ENCODE results near the gene FLNB. TPM values are rescaled to one million over a fixed set of nuclear protein-coding genes. Genes with fewer than 3 reads are reported as not detected.

Gene FLNB
- total and polyA plus RNA-seq, 2 of the 13 experiments (the other 11 are each of a cell fraction or from before 2014, with no cell fraction given) = 106 to 130 TPM

GRCh38 chr3:58178528-58179234, 170.5 kb downstream of the FLNB start (continued):
- TF ChIP-seq, protein P1, sequence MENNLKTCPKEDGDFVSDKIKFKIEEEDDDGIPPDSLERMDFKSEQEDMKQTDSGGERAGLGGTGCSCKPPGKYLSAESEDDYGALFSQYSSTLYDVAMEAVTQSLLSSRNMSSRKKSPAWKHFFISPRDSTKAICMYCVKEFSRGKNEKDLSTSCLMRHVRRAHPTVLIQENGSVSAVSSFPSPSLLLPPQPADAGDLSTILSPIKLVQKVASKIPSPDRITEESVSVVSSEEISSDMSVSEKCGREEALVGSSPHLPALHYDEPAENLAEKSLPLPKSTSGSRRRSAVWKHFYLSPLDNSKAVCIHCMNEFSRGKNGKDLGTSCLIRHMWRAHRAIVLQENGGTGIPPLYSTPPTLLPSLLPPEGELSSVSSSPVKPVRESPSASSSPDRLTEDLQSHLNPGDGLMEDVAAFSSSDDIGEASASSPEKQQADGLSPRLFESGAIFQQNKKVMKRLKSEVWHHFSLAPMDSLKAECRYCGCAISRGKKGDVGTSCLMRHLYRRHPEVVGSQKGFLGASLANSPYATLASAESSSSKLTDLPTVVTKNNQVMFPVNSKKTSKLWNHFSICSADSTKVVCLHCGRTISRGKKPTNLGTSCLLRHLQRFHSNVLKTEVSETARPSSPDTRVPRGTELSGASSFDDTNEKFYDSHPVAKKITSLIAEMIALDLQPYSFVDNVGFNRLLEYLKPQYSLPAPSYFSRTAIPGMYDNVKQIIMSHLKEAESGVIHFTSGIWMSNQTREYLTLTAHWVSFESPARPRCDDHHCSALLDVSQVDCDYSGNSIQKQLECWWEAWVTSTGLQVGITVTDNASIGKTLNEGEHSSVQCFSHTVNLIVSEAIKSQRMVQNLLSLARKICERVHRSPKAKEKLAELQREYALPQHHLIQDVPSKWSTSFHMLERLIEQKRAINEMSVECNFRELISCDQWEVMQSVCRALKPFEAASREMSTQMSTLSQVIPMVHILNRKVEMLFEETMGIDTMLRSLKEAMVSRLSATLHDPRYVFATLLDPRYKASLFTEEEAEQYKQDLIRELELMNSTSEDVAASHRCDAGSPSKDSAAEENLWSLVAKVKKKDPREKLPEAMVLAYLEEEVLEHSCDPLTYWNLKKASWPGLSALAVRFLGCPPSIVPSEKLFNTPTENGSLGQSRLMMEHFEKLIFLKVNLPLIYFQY (CRISPR knock-in tag; IDR thresholded peaks at IDR 0.05; ENCODE audit: borderline replicate concordance) = no peak
- TF ChIP-seq CC2D1A (CRISPR knock-in tag; IDR thresholded peaks at IDR 0.05) (no peak), CEBPB (IDR thresholded peaks at IDR 0.05; ENCODE audit: borderline replicate concordance, low read depth, low read length) (peak; percentile 44; the same call in 1 of the 2 replicates), IKZF5 (CRISPR knock-in tag; IDR thresholded peaks at IDR 0.05) (no peak), FOXK2 (IDR thresholded peaks at IDR 0.05) (no peak), ATAD3A (CRISPR knock-in tag; IDR thresholded peaks at IDR 0.05) (no peak), ZFP36 (IDR thresholded peaks at IDR 0.05; ENCODE audit: borderline replicate concordance, low read depth, low read length, partially characterized antibody) (peak; percentile 86), ZNF629 (CRISPR knock-in tag; conservative IDR thresholded peaks at IDR 0.05) (peak; percentile 84), ZNF605 (CRISPR knock-in tag; IDR thresholded peaks at IDR 0.05) (no peak), ARNT2 (CRISPR knock-in tag; IDR thresholded peaks at IDR 0.05; ENCODE audit: low read depth) (no peak), ZUFSP (CRISPR knock-in tag; IDR thresholded peaks at IDR 0.05; ENCODE audit: borderline replicate concordance) (no peak), KDM2A (CRISPR knock-in tag; IDR thresholded peaks at IDR 0.05; ENCODE audit: borderline replicate concordance, low read depth) (no peak), CEBPG (CRISPR knock-in tag; IDR thresholded peaks at IDR 0.05) (0 out of 2 replicates have a peak, but pooled peaks have one; percentile 19), ZNF136 (CRISPR knock-in tag; IDR thresholded peaks at IDR 0.05; ENCODE audit: low read depth) (no peak), HDAC1 (CRISPR knock-in tag; IDR thresholded peaks at IDR 0.05) (0 out of 2 replicates have a peak, but pooled peaks have one; percentile 26), PTBP1 (IDR thresholded peaks at IDR 0.05; ENCODE audit: low read depth, low read length, poor library complexity, severe bottlenecking) (no peak), ZNF10 (CRISPR knock-in tag; IDR thresholded peaks at IDR 0.05; ENCODE audit: borderline replicate concordance, low read depth) (no peak), MAFF (IDR thresholded peaks at IDR 0.05; ENCODE audit: low read depth, low read length) (no peak)
- TF ChIP-seq, protein P2, sequence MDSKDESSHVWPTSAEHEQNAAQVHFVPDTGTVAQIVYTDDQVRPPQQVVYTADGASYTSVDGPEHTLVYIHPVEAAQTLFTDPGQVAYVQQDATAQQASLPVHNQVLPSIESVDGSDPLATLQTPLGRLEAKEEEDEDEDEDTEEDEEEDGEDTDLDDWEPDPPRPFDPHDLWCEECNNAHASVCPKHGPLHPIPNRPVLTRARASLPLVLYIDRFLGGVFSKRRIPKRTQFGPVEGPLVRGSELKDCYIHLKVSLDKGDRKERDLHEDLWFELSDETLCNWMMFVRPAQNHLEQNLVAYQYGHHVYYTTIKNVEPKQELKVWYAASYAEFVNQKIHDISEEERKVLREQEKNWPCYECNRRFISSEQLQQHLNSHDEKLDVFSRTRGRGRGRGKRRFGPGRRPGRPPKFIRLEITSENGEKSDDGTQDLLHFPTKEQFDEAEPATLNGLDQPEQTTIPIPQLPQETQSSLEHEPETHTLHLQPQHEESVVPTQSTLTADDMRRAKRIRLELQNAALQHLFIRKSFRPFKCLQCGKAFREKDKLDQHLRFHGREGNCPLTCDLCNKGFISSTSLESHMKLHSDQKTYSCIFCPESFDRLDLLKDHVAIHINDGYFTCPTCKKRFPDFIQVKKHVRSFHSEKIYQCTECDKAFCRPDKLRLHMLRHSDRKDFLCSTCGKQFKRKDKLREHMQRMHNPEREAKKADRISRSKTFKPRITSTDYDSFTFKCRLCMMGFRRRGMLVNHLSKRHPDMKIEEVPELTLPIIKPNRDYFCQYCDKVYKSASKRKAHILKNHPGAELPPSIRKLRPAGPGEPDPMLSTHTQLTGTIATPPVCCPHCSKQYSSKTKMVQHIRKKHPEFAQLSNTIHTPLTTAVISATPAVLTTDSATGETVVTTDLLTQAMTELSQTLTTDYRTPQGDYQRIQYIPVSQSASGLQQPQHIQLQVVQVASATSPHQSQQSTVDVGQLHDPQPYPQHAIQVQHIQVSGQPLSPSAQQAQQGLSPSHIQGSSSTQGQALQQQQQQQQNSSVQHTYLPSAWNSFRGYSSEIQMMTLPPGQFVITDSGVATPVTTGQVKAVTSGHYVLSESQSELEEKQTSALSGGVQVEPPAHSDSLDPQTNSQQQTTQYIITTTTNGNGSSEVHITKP (CRISPR knock-in tag; IDR thresholded peaks at IDR 0.05; ENCODE audit: low read depth) = no peak
